HEK293 (cell line): ENCODE results near the gene MLH1.

Experiments
- CTCF ChIA-PET: fragments of 350-600 bp; formaldehyde crosslinking; extraction: SDS; loops from one replicate; lab custom pipeline; 2021; ENCODE audit warnings: antibody characterized with exemption; lab: Yijun Ruan, JAX
- POLR2A ChIA-PET: fragments of 300-600 bp; formaldehyde crosslinking; extraction: SDS; loops from one replicate; lab custom pipeline; 2020; ENCODE audit warnings: antibody characterized with exemption, inconsistent platforms; lab: Yijun Ruan, JAX
- H3K27ac ChIP-seq: fragments of 200-500 bp; sonication (Bioruptor generic); 2 replicates; pipeline ENCODE4 v1.5.1; 2014; ENCODE audit warnings: low read depth, low read length, control low read depth, inconsistent platforms; ENCODE audit errors: extremely low read depth
- H3K36me3 ChIP-seq, 2 experiments: fragments of 200-500 bp in 1 of 2; sonication (Bioruptor generic) in 1 of 2; 1 replicate in 1 of 2; 2 replicates in 1 of 2; pipeline ENCODE4 v1.5.1; 2014 to 2017; ENCODE audit warnings: inconsistent platforms in 2 of 2, low read length in 2 of 2; ENCODE audit not compliant: control insufficient read depth in 2 of 2, insufficient read depth in 1 of 2
- H3K4me1 ChIP-seq: fragments of 200-500 bp; sonication (Bioruptor generic); 2 replicates; pipeline ENCODE4 v1.5.1; 2014; ENCODE audit warnings: mild to moderate bottlenecking, low read length, inconsistent platforms; ENCODE audit not compliant: control insufficient read depth, insufficient read depth
- H3K4me3 ChIP-seq: 2 replicates; pipeline ENCODE4 v1.5.1; 2011; ENCODE audit warnings: low read depth, mild to moderate bottlenecking, control low read depth, low read length, moderate library complexity
- H3K9me3 ChIP-seq: fragments of 200-500 bp; sonication (Bioruptor generic); 2 replicates; pipeline ENCODE4 v1.5.1; 2014; ENCODE audit warnings: low read depth, low read length, inconsistent platforms; ENCODE audit not compliant: control insufficient read depth, insufficient read depth
- GLI2 ChIP-seq: fragments of 450-650 bp; formaldehyde crosslinking; IDR thresholded peaks from 2 replicates; pipeline ENCODE4; 2017; ENCODE audit warnings: missing biosample characterization, missing genetic modification characterization, low read depth, borderline replicate concordance
- GLIS1 ChIP-seq: fragments of 450-650 bp; formaldehyde crosslinking; IDR thresholded peaks from 2 replicates; pipeline ENCODE4 v1.5.1; 2016; ENCODE audit warnings: missing biosample characterization, missing genetic modification characterization
- IKZF3 ChIP-seq: fragments of 450-650 bp; IDR thresholded peaks from 2 replicates; pipeline ENCODE4 v1.5.0; 2018; ENCODE audit warnings: missing biosample characterization, mild to moderate bottlenecking, missing genetic modification characterization, moderate library complexity
- MEIS1 ChIP-seq: sonication (generic); formaldehyde crosslinking; IDR thresholded peaks from 2 replicates; pipeline ENCODE4 v1.8.1; 2022; ENCODE audit warnings: missing genetic modification reagents, mild to moderate bottlenecking, borderline replicate concordance
- MYNN ChIP-seq: fragments of 450-650 bp; formaldehyde crosslinking; IDR thresholded peaks from 2 replicates; pipeline ENCODE4 v1.5.1; 2016; ENCODE audit warnings: missing biosample characterization, missing genetic modification characterization, borderline replicate concordance
- RBAK ChIP-seq: fragments of 450-650 bp; formaldehyde crosslinking; IDR thresholded peaks from 2 replicates; pipeline ENCODE4 v1.5.1; 2016; ENCODE audit warnings: missing biosample characterization, missing genetic modification characterization
- TCF7L2 ChIP-seq: IDR thresholded peaks from 2 replicates; pipeline ENCODE4 v1.6.1; 2011; ENCODE audit warnings: low read depth, mild to moderate bottlenecking, inconsistent platforms, low read length, moderate library complexity, borderline replicate concordance
- ZFHX2 ChIP-seq: fragments of 450-650 bp; formaldehyde crosslinking; conservative IDR thresholded peaks from 2 replicates; pipeline ENCODE4 v1.5.1; 2016; ENCODE audit warnings: missing biosample characterization, missing genetic modification characterization
- ZNF10 ChIP-seq: fragments of 450-650 bp; formaldehyde crosslinking; IDR thresholded peaks from 2 replicates; pipeline ENCODE4 v1.5.1; 2017; ENCODE audit warnings: missing biosample characterization, missing genetic modification characterization
- ZNF223 ChIP-seq: fragments of 450-650 bp; formaldehyde crosslinking; IDR thresholded peaks from 2 replicates; pipeline ENCODE4 v1.5.1; 2016; ENCODE audit warnings: missing biosample characterization, missing genetic modification characterization
- ZNF23 ChIP-seq: fragments of 450-650 bp; formaldehyde crosslinking; IDR thresholded peaks from 2 replicates; pipeline ENCODE4 v1.5.1; 2016; ENCODE audit warnings: missing biosample characterization, missing genetic modification characterization, borderline replicate concordance
- ZNF37A ChIP-seq: fragments of 450-650 bp; IDR thresholded peaks from 2 replicates; pipeline ENCODE4 v1.5.1; 2018; ENCODE audit warnings: missing biosample characterization, missing genetic modification characterization
- ZNF394 ChIP-seq: fragments of 450-650 bp; formaldehyde crosslinking; IDR thresholded peaks from 2 replicates; pipeline ENCODE4 v1.5.1; 2016; ENCODE audit warnings: missing biosample characterization, missing genetic modification characterization, mild to moderate bottlenecking, moderate library complexity, borderline replicate concordance
- ZNF549 ChIP-seq: fragments of 450-650 bp; IDR thresholded peaks from 2 replicates; pipeline ENCODE4 v1.5.1; 2018; ENCODE audit warnings: missing biosample characterization, missing genetic modification characterization, mild to moderate bottlenecking, inconsistent platforms, moderate library complexity
- ZNF561 ChIP-seq: fragments of 450-650 bp; IDR thresholded peaks from 2 replicates; pipeline ENCODE4 v1.5.1; 2018; ENCODE audit warnings: missing biosample characterization, missing genetic modification characterization, borderline replicate concordance
- ZNF596 ChIP-seq: fragments of 450-650 bp; IDR thresholded peaks from 2 replicates; pipeline ENCODE4 v1.5.0; 2018; ENCODE audit warnings: missing biosample characterization, mild to moderate bottlenecking, missing genetic modification characterization, moderate library complexity
- ZNF610 ChIP-seq: fragments of 450-650 bp; formaldehyde crosslinking; IDR thresholded peaks from 2 replicates; pipeline ENCODE4 v1.5.1; 2016; ENCODE audit warnings: missing biosample characterization, missing genetic modification characterization, borderline replicate concordance
- ZNF629 ChIP-seq: fragments of 450-650 bp; formaldehyde crosslinking; IDR thresholded peaks from 2 replicates; pipeline ENCODE4 v1.5.1; 2017; ENCODE audit warnings: missing biosample characterization, missing genetic modification characterization
- ZNF654 ChIP-seq: fragments of 450-650 bp; formaldehyde crosslinking; IDR thresholded peaks from 2 replicates; pipeline ENCODE4 v1.5.1; 2016; ENCODE audit warnings: low read depth, missing biosample characterization, missing genetic modification characterization
- ZSCAN30 ChIP-seq: fragments of 450-650 bp; IDR thresholded peaks from 2 replicates; pipeline ENCODE4 v1.5.1; 2018; ENCODE audit warnings: missing biosample characterization, mild to moderate bottlenecking, missing genetic modification characterization, moderate library complexity
- TF ChIP-seq, protein P1 (sequence below): fragments of 450-650 bp; formaldehyde crosslinking; IDR thresholded peaks from 2 replicates; pipeline ENCODE4 v1.5.1; 2016; ENCODE audit warnings: missing biosample characterization, missing genetic modification characterization
- TF ChIP-seq, protein P2 (sequence below): fragments of 450-650 bp; formaldehyde crosslinking; IDR thresholded peaks from 2 replicates; pipeline ENCODE4 v1.5.1; 2016; ENCODE audit warnings: missing biosample characterization, missing genetic modification characterization
- TF ChIP-seq, protein P3 (sequence below): fragments of 450-650 bp; formaldehyde crosslinking; IDR thresholded peaks from 2 replicates; pipeline ENCODE4 v1.5.1; 2016; ENCODE audit warnings: missing biosample characterization, missing genetic modification characterization

MLH1 gene

DNA sequence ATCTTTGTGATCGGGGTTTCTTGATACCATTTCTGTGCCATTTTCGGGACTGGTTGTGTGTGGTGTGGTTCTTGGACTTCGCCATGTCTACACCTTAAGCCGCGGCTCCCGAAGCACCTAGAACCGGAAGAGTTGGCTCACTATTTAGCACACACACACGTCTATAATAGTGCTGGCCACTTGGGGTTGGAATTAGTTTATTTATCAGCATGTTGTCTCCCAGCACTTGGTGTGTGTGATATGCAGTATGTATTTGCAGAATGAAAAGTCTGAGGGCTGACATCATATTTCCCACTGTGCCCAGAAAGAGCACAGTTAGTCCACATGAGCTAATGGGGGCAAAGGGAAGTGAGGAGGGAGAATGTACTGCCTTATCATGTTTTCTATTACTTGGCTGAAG is 23.6 kb downstream of the MLH1 start (continued):
- TF ChIP-seq, protein P1, sequence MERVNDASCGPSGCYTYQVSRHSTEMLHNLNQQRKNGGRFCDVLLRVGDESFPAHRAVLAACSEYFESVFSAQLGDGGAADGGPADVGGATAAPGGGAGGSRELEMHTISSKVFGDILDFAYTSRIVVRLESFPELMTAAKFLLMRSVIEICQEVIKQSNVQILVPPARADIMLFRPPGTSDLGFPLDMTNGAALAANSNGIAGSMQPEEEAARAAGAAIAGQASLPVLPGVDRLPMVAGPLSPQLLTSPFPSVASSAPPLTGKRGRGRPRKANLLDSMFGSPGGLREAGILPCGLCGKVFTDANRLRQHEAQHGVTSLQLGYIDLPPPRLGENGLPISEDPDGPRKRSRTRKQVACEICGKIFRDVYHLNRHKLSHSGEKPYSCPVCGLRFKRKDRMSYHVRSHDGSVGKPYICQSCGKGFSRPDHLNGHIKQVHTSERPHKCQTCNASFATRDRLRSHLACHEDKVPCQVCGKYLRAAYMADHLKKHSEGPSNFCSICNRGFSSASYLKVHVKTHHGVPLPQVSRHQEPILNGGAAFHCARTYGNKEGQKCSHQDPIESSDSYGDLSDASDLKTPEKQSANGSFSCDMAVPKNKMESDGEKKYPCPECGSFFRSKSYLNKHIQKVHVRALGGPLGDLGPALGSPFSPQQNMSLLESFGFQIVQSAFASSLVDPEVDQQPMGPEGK (tag by site-specific recombination) = no peak
- TF ChIP-seq ZNF394 (tag by site-specific recombination) (no peak), MEIS1 (no peak), ZNF654 (no peak)
- TF ChIP-seq, protein P2, sequence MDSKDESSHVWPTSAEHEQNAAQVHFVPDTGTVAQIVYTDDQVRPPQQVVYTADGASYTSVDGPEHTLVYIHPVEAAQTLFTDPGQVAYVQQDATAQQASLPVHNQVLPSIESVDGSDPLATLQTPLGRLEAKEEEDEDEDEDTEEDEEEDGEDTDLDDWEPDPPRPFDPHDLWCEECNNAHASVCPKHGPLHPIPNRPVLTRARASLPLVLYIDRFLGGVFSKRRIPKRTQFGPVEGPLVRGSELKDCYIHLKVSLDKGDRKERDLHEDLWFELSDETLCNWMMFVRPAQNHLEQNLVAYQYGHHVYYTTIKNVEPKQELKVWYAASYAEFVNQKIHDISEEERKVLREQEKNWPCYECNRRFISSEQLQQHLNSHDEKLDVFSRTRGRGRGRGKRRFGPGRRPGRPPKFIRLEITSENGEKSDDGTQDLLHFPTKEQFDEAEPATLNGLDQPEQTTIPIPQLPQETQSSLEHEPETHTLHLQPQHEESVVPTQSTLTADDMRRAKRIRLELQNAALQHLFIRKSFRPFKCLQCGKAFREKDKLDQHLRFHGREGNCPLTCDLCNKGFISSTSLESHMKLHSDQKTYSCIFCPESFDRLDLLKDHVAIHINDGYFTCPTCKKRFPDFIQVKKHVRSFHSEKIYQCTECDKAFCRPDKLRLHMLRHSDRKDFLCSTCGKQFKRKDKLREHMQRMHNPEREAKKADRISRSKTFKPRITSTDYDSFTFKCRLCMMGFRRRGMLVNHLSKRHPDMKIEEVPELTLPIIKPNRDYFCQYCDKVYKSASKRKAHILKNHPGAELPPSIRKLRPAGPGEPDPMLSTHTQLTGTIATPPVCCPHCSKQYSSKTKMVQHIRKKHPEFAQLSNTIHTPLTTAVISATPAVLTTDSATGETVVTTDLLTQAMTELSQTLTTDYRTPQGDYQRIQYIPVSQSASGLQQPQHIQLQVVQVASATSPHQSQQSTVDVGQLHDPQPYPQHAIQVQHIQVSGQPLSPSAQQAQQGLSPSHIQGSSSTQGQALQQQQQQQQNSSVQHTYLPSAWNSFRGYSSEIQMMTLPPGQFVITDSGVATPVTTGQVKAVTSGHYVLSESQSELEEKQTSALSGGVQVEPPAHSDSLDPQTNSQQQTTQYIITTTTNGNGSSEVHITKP (tag by site-specific recombination) = no peak

DNA sequence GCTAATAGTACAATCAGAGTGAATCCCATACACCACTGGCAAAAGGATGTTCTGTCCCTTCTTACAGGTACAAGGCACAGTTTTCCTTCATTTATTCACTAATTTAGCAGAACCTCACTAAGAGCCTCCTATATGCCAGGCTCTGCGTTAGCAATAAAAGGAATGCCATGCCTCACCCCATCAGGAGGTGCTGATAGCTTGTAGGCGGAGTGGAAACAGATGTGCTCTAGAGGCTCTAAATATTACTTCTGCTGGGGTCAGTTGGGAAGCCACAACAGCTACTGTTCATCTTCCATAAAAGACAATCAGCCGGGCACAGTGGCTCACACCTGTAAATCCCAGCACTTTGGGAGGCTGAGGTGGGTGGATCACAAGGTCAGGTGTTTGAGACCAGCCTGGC is 24.4 kb downstream of the MLH1 start:
- TF ChIP-seq ZNF596 (tag by site-specific recombination) = no peak
- no peak for TF ChIP-seq ZNF561 (tag by site-specific recombination)
- no peak for TF ChIP-seq ZNF10
- TF ChIP-seq GLIS1 (tag by site-specific recombination) = no peak
- TF ChIP-seq GLI2 (tag by site-specific recombination) = no peak
- no peak for TF ChIP-seq RBAK (tag by site-specific recombination)
- no peak for TF ChIP-seq MYNN
- TF ChIP-seq ZSCAN30 (tag by site-specific recombination) = no peak
- TF ChIP-seq ZNF37A = no peak
- no peak for TF ChIP-seq IKZF3 (tag by site-specific recombination)
- TF ChIP-seq ZNF610 = no peak
- no peak for TF ChIP-seq ZNF549 (tag by site-specific recombination)
- TF ChIP-seq ZNF223 = no peak
- Histone ChIP-seq H3K9me3 (no peaks in the 10 kb centered on the region), H3K27ac (no peak overlapping the region), H3K4me1 (no peaks in the 10 kb centered on the region), H3K4me3 (no peak overlapping the region), H3K36me3 (peaks cover 4 to 97% of the 10 kb centered on the region in 2 experiments; a peak in 2 of 3 replicates)
- ChIA-PET POLR2A (no interaction called here), CTCF (no interaction called here)

DNA sequence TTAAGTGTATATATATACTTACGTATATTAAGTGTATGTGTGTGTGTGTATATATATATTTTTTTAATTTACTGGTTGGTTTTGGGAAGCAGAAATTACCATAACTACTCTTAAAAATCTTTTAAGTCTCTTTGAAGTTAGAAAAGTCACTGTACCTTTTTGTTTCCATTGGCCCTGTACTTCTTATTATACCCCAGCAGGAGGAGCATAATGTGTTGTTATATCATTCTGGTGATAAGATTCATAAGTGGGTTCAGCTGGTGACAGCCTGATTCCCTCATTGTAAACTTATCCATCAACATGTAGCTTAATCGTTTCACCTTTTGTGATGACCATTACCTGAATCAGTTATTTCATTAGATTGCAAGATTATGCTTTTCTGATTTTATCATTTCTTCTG is 30.8 kb downstream of the MLH1 start:
- POLR2A ChIA-PET = no interaction called here
- Histone ChIP-seq H3K4me1 (no peaks in the 10 kb centered on the region), H3K27ac (no peak overlapping the region), H3K36me3 (peaks cover 4 to 94% of the 10 kb centered on the region in 2 experiments; a peak in 2 of 3 replicates), H3K4me3 (no peak overlapping the region), H3K9me3 (no peaks in the 10 kb centered on the region)
- CTCF ChIA-PET = interaction anchor here (0.5 to 1.7 kb wide), 11 partner anchors 17 to 705 kb away, joined by 3 to 10 read pairs (median 3); partner anchors contain the start of genes EPM2AIP1 and MLH1
- TF ChIP-seq ZFHX2 (tag by site-specific recombination) (no peak), ZNF23 (tag by site-specific recombination) (no peak), ZNF654 (0 out of 2 replicates have a peak, but pooled peaks have one; percentile 8), ZNF629 (tag by site-specific recombination) (no peak), TCF7L2 (no peak)
- TF ChIP-seq, protein P1 (tag by site-specific recombination) = no peak
- TF ChIP-seq, protein P3, sequence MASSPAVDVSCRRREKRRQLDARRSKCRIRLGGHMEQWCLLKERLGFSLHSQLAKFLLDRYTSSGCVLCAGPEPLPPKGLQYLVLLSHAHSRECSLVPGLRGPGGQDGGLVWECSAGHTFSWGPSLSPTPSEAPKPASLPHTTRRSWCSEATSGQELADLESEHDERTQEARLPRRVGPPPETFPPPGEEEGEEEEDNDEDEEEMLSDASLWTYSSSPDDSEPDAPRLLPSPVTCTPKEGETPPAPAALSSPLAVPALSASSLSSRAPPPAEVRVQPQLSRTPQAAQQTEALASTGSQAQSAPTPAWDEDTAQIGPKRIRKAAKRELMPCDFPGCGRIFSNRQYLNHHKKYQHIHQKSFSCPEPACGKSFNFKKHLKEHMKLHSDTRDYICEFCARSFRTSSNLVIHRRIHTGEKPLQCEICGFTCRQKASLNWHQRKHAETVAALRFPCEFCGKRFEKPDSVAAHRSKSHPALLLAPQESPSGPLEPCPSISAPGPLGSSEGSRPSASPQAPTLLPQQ (tag by site-specific recombination) = no peak
